Astrocyte of the spinal cord (primary cell): ENCODE measurements around the gene CCDC127.

ENCODE experiments used
- DNase-seq: peaks from one replicate; pipeline ENCODE4 v3.0.0; 2011; ENCODE audit warnings: low read depth, low spot score
- H3K4me3 ChIP-seq: 2 replicates; pipeline ENCODE4 v1.5.1; 2011; ENCODE audit warnings: low read depth, mild to moderate bottlenecking, low read length, moderate library complexity
- in situ Hi-C: cut with HindIII; loops from 2 replicates; pipeline ENCODE4 v1.10.0; 2017; ENCODE audit warnings: low sequenced_read_pairs
- TF ChIP-seq, protein P1 (sequence below): IDR thresholded peaks from 2 replicates; pipeline ENCODE4 v1.5.1; 2012; ENCODE audit warnings: low read depth, mild to moderate bottlenecking, low read length, inconsistent platforms

CCDC127 gene

GRCh38 chr5:184471-184870 lies 33.5 kb downstream of the CCDC127 start:
- DNase-seq = no peak
- in situ Hi-C loops = no loop called here
- H3K4me3 ChIP-seq = no peak overlapping the region
- TF ChIP-seq, protein P1, sequence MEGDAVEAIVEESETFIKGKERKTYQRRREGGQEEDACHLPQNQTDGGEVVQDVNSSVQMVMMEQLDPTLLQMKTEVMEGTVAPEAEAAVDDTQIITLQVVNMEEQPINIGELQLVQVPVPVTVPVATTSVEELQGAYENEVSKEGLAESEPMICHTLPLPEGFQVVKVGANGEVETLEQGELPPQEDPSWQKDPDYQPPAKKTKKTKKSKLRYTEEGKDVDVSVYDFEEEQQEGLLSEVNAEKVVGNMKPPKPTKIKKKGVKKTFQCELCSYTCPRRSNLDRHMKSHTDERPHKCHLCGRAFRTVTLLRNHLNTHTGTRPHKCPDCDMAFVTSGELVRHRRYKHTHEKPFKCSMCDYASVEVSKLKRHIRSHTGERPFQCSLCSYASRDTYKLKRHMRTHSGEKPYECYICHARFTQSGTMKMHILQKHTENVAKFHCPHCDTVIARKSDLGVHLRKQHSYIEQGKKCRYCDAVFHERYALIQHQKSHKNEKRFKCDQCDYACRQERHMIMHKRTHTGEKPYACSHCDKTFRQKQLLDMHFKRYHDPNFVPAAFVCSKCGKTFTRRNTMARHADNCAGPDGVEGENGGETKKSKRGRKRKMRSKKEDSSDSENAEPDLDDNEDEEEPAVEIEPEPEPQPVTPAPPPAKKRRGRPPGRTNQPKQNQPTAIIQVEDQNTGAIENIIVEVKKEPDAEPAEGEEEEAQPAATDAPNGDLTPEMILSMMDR = no peak

DNA sequence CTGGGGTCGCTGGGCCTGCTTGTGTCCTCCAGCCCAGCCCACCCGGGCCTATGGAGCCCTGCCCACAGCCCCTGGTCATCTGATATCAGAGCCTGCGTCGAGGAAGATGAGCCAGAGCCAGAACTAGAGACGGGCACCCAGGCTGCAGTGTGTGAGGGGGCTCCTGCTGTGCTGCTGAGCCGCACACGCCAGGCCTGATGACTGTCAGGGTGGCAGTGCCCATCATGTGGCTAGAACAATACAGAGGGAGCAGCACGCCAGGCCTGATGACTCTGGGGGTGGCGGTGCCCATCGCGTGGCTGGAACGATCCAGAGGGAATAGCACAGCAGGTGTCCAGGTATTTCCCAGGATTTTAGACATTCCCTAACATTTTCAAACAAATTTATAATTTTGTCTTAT lies 35.8 kb downstream of the CCDC127 start:
- DNase-seq = no peak
- TF ChIP-seq, protein P1 = no peak
- in situ Hi-C loops = no loop called here
- no peak overlapping the region for H3K4me3 ChIP-seq

- H3K4me3 ChIP-seq = no peak overlapping the region
- in situ Hi-C loops = no loop called here
- DNase-seq = no peak
These were observed 36.4 kb downstream of the CCDC127 start for GRCh38 chr5:181566-181965.

DNA sequence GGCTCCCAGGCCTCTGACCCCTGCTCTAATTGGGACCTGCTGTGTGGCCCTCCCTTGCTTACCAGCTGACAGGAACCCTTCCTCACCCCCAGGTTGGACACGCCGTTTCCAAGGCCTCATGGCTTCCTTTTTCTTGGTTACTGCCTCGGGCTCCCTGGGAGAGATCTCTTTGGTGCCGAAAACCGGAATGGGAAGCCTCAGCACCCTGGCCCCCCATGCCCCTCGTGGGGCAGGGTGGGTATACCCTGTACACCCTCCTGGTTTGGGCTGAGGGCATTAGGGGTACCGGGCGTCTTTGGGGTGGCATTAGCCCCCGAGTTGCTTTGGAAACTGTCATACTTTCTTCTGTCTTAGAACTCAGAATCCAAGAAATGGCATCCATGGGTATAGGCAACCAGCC lies 36.8 kb downstream of the CCDC127 start:
- TF ChIP-seq, protein P1 = no peak
- in situ Hi-C loops = no loop called here
- DNase-seq = no peak
- H3K4me3 ChIP-seq = no peak overlapping the region

More at GRCh38 chr5:181566-181965, 36.4 kb downstream of the CCDC127 start:
- TF ChIP-seq, protein P1 = no peak

GRCh38 chr5:180286-180918 lies 37.6 kb downstream of the CCDC127 start:
- no peak for DNase-seq
- TF ChIP-seq, protein P1 = no peak
- in situ Hi-C loops = no loop called here
- H3K4me3 ChIP-seq = no peak overlapping the region

- H3K4me3 ChIP-seq = no peak overlapping the region
- in situ Hi-C loops = no loop called here
- no peak for DNase-seq
- TF ChIP-seq, protein P1 = no peak
These were observed 38.6 kb downstream of the CCDC127 start for GRCh38 chr5:179401-179800.
